ENCODE measurements around the gene TMEM169.

Gene TMEM169

DNA sequence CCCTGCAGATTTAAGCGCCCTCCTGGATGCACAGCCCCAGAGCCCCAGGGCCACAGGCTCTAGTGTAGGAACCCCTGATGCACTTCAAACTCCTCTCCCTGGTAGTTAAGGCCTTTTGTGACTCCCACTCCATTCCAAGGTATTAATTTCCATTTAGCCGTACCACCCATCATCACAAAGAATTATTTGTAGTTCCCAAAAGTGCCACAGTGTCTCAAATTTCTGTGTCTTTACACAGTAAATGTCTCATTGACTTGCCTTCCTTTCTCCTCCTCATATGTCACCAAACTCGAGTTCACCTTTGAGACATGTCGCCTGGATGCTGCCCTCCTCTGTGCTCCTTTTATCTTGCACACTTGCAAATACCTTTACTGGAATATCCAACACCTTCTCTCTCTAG lies 26.0 kb upstream of the TMEM169 start:
- no peak overlapping the region for H3K27ac ChIP-seq (ENCODE audit: extremely low read depth, low read depth, low read length)
- CTCF ChIA-PET = no interaction called here
- peaks cover 10 to 32% of the 10 kb centered on the region in 2 experiments; a peak in 2 of 3 replicates for H3K36me3 ChIP-seq (ENCODE audit: control insufficient read depth in 2 of 2, insufficient read depth in 1 of 2, low read length in 2 of 2)
- no peak overlapping the region for H3K4me3 ChIP-seq (ENCODE audit: low read depth, low read length)
- TF ChIP-seq ZIC2 (tag by site-specific recombination; IDR thresholded peaks at IDR 0.05) = no peak
- TF ChIP-seq ZNF140 (tag by site-specific recombination; IDR thresholded peaks at IDR 0.05) = no peak
- TF ChIP-seq ZNF626 (tag by site-specific recombination; IDR thresholded peaks at IDR 0.05) = no peak
- TF ChIP-seq ZNF549 (tag by site-specific recombination; IDR thresholded peaks at IDR 0.05) = no peak
- H3K9me3 ChIP-seq (ENCODE audit: control insufficient read depth, insufficient read depth, low read depth, low read length) = no peaks in the 10 kb centered on the region
- H3K4me1 ChIP-seq (ENCODE audit: control insufficient read depth, insufficient read depth, low read length) = no peaks in the 10 kb centered on the region
- POLR2A ChIA-PET = no interaction called here

DNA sequence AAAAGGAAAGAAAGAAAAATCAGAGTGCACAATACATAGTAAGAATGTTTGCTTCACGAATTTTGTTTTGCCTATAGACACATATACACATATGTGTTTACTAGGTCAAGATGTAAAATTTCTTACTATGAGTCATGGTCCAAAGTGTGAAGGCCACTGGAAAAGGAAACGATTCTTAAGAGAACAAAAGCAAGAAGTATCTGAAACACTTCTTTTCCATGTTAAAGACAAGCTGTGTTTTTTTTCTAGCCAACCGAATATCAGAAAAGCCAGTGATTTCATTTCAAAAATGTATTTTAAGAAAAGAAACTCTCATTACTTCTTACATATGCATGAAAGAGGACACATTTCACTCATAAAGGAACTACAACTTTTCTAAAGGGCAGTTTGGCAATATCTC lies 25.0 kb upstream of the TMEM169 start:
- Histone ChIP-seq H3K36me3 (ENCODE audit: control insufficient read depth in 2 of 2, insufficient read depth in 1 of 2, low read length in 2 of 2) (peaks cover 15 to 32% of the 10 kb centered on the region in 2 experiments; a peak in 2 of 3 replicates), H3K9me3 (ENCODE audit: control insufficient read depth, insufficient read depth, low read depth, low read length) (no peaks in the 10 kb centered on the region), H3K4me3 (ENCODE audit: low read depth, low read length) (no peak overlapping the region), H3K27ac (ENCODE audit: extremely low read depth, low read depth, low read length) (no peak overlapping the region), H3K4me1 (ENCODE audit: control insufficient read depth, insufficient read depth, low read length) (no peaks in the 10 kb centered on the region)
- no peak for TF ChIP-seq IKZF3 (tag by site-specific recombination; IDR thresholded peaks at IDR 0.05)
- TF ChIP-seq ZNF302 (tag by site-specific recombination; IDR thresholded peaks at IDR 0.05; ENCODE audit: low read depth) = no peak
- no peak for TF ChIP-seq ZNF202 (tag by site-specific recombination; IDR thresholded peaks at IDR 0.05; ENCODE audit: borderline replicate concordance)
- TF ChIP-seq ZNF324 (tag by site-specific recombination; IDR thresholded peaks at IDR 0.05) = no peak
- no peak for TF ChIP-seq KLF10 (tag by site-specific recombination; IDR thresholded peaks at IDR 0.05)
- TF ChIP-seq ZNF701 (tag by site-specific recombination; IDR thresholded peaks at IDR 0.05) = no peak
- TF ChIP-seq ZNF514 (tag by site-specific recombination; IDR thresholded peaks at IDR 0.05) = no peak
- TF ChIP-seq ZNF561 (tag by site-specific recombination; IDR thresholded peaks at IDR 0.05; ENCODE audit: borderline replicate concordance) = no peak
- no peak for TF ChIP-seq KLF7 (tag by site-specific recombination; IDR thresholded peaks at IDR 0.05; ENCODE audit: borderline replicate concordance)
- TF ChIP-seq, protein P1, sequence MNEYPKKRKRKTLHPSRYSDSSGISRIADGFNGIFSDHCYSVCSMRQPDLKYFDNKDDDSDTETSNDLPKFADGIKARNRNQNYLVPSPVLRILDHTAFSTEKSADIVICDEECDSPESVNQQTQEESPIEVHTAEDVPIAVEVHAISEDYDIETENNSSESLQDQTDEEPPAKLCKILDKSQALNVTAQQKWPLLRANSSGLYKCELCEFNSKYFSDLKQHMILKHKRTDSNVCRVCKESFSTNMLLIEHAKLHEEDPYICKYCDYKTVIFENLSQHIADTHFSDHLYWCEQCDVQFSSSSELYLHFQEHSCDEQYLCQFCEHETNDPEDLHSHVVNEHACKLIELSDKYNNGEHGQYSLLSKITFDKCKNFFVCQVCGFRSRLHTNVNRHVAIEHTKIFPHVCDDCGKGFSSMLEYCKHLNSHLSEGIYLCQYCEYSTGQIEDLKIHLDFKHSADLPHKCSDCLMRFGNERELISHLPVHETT (tag by site-specific recombination; IDR thresholded peaks at IDR 0.05) = no peak
- TF ChIP-seq FEZF1 (tag by site-specific recombination; IDR thresholded peaks at IDR 0.05) = no peak
- TF ChIP-seq, protein P2, sequence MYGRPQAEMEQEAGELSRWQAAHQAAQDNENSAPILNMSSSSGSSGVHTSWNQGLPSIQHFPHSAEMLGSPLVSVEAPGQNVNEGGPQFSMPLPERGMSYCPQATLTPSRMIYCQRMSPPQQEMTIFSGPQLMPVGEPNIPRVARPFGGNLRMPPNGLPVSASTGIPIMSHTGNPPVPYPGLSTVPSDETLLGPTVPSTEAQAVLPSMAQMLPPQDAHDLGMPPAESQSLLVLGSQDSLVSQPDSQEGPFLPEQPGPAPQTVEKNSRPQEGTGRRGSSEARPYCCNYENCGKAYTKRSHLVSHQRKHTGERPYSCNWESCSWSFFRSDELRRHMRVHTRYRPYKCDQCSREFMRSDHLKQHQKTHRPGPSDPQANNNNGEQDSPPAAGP (tag by site-specific recombination; IDR thresholded peaks at IDR 0.05) = no peak
- no peak for TF ChIP-seq ZNF670 (tag by site-specific recombination; IDR thresholded peaks at IDR 0.05; ENCODE audit: low read depth)
- TF ChIP-seq ZNF132 (tag by site-specific recombination; IDR thresholded peaks at IDR 0.05; ENCODE audit: borderline replicate concordance) = no peak
- TF ChIP-seq, protein P3, sequence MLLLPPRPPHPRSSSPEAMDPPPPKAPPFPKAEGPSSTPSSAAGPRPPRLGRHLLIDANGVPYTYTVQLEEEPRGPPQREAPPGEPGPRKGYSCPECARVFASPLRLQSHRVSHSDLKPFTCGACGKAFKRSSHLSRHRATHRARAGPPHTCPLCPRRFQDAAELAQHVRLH (tag by site-specific recombination; IDR thresholded peaks at IDR 0.05) = no peak
- TF ChIP-seq ZNF37A (tag by site-specific recombination; IDR thresholded peaks at IDR 0.05) = no peak
- no peak for TF ChIP-seq ZFP37 (tag by site-specific recombination; IDR thresholded peaks at IDR 0.05)
- no peak for TF ChIP-seq KLF8 (tag by site-specific recombination; IDR thresholded peaks at IDR 0.05)
- TF ChIP-seq ZNF214 (tag by site-specific recombination; IDR thresholded peaks at IDR 0.05; ENCODE audit: borderline replicate concordance) = no peak
- TF ChIP-seq, protein P4, sequence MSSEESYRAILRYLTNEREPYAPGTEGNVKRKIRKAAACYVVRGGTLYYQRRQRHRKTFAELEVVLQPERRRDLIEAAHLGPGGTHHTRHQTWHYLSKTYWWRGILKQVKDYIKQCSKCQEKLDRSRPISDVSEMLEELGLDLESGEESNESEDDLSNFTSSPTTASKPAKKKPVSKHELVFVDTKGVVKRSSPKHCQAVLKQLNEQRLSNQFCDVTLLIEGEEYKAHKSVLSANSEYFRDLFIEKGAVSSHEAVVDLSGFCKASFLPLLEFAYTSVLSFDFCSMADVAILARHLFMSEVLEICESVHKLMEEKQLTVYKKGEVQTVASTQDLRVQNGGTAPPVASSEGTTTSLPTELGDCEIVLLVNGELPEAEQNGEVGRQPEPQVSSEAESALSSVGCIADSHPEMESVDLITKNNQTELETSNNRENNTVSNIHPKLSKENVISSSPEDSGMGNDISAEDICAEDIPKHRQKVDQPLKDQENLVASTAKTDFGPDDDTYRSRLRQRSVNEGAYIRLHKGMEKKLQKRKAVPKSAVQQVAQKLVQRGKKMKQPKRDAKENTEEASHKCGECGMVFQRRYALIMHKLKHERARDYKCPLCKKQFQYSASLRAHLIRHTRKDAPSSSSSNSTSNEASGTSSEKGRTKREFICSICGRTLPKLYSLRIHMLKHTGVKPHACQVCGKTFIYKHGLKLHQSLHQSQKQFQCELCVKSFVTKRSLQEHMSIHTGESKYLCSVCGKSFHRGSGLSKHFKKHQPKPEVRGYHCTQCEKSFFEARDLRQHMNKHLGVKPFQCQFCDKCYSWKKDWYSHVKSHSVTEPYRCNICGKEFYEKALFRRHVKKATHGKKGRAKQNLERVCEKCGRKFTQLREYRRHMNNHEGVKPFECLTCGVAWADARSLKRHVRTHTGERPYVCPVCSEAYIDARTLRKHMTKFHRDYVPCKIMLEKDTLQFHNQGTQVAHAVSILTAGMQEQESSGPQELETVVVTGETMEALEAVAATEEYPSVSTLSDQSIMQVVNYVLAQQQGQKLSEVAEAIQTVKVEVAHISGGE (tag by site-specific recombination; conservative IDR thresholded peaks at IDR 0.05; ENCODE audit: low read depth) = no peak
- POLR2A ChIA-PET = no interaction called here
- CTCF ChIA-PET = interaction anchor here (0.5 kb wide), 1 partner anchor 32 kb away, joined by 3 read pairs; no protein-coding TSS in a partner anchor

Measured in HEK293 (cell line).